HepG2 (cell line): ENCODE results near the gene SCIN. TPM values are rescaled to one million over a fixed set of nuclear protein-coding genes. Genes with fewer than 3 reads are reported as not detected.

Experiments used
- ATAC-seq: fragments of 200-7000 bp; cut with Tn5 transposase; 3 replicates; pipeline ENCODE4 v1.9.1; 2020; ENCODE audit warnings: mild to moderate bottlenecking, moderate library complexity
- Bru-seq: library from RNA; stranded (reverse); fragments of 400-500 nt; gene quantifications from one replicate; lab custom pipeline; 2021; lab: Mats Ljungman, UMichigan
- BruChase-seq, 2 experiments: library from RNA; stranded (reverse); fragments of 400-500 nt; gene quantifications; one replicate each; lab custom pipeline; 2021; lab: Mats Ljungman, UMichigan
- BruUV-seq: library from RNA; stranded (reverse); fragments of 400-500 nt; replicated peaks from 2 replicates; lab custom pipeline; 2021; lab: Mats Ljungman, UMichigan
- CTCF ChIA-PET: fragments of 300-600 bp; formaldehyde crosslinking; extraction: SDS; loops from one replicate; lab custom pipeline; 2021; ENCODE audit warnings: low total read pairs, inconsistent platforms, low intra/inter-chr PET ratio; lab: Yijun Ruan, JAX
- POLR2A ChIA-PET: fragments of 350-600 bp; sonication (Branson Sonifier 250); formaldehyde crosslinking; loops from one replicate; lab custom pipeline; 2020; ENCODE audit warnings: antibody characterized with exemption, inconsistent platforms; lab: Yijun Ruan, JAX
- DNase-seq: peaks from one replicate; pipeline ENCODE4 v3.0.0-alpha.2; 2015; ENCODE audit warnings: low spot score
- FAIRE-seq: peaks from 3 replicates; lab custom pipeline; 2011; peaks lifted over from hg19 to GRCh38; lab: Jason Lieb, UNC
- H2AFZ ChIP-seq: one replicate; pipeline ENCODE4 v1.6.1; 2011; ENCODE audit warnings: low read length, inconsistent platforms
- H3K27ac ChIP-seq: fragments of 300-600 bp; 3 replicates; pipeline ENCODE4 v1.8.0; 2011; ENCODE audit warnings: mixed run types, mild to moderate bottlenecking, mixed read lengths, low read length, inconsistent platforms; ENCODE audit not compliant: insufficient read depth; ENCODE audit errors: extremely low read length
- H3K27me3 ChIP-seq, 2 experiments: fragments of 200-600 bp in 1 of 2; 2 replicates in 1 of 2; 3 replicates in 1 of 2; pipeline versions ENCODE4 v1.6.0 to v1.8.0; 2011; ENCODE audit warnings: low read length in 2 of 2, mild to moderate bottlenecking in 2 of 2, moderate library complexity in 2 of 2, inconsistent platforms in 1 of 2; ENCODE audit not compliant: insufficient read depth in 2 of 2, control insufficient read depth in 1 of 2
- H3K36me3 ChIP-seq, 2 experiments: fragments of 200-600 bp in 1 of 2; replicated peaks in 1 of 2; 2 replicates in 1 of 2; 3 replicates in 1 of 2; pipeline versions ENCODE4 v1.5.1 to v1.8.0; 2011; ENCODE audit warnings: low read length in 2 of 2, inconsistent platforms in 1 of 2; ENCODE audit not compliant: insufficient read depth in 2 of 2, control insufficient read depth in 1 of 2
- H3K4me1 ChIP-seq: 2 replicates; pipeline ENCODE4 v1.5.1; 2012; ENCODE audit warnings: low read length, inconsistent platforms; ENCODE audit not compliant: insufficient read depth
- H3K4me2 ChIP-seq: 2 replicates; pipeline ENCODE4 v1.6.0; 2011; ENCODE audit warnings: low read depth, low read length, inconsistent platforms
- H3K4me3 ChIP-seq, 3 experiments: fragments of 200-600 bp in 1 of 3; sonication (generic), shearing (Covaris generic) in 1 of 3; replicated peaks in 1 of 3; 2 replicates each; pipeline ENCODE4 v1.5.1; 2011 to 2016; ENCODE audit warnings: low read length in 3 of 3, inconsistent platforms in 2 of 3, low read depth in 2 of 3, mild to moderate bottlenecking in 2 of 3, control low read depth in 1 of 3, mixed read lengths in 1 of 3; ENCODE audit not compliant: insufficient read depth in 1 of 3
- H3K79me2 ChIP-seq: one replicate; pipeline ENCODE4 v1.6.1; 2011; ENCODE audit warnings: low read length, inconsistent platforms; ENCODE audit not compliant: insufficient read depth
- H3K9ac ChIP-seq: 2 replicates; pipeline ENCODE4 v1.6.0; 2011; ENCODE audit warnings: mild to moderate bottlenecking, low read depth, low read length, inconsistent platforms; ENCODE audit not compliant: insufficient read depth
- H3K9me3 ChIP-seq: 2 replicates; pipeline ENCODE4 v1.5.1; 2012; ENCODE audit warnings: mild to moderate bottlenecking, low read length
- H4K20me1 ChIP-seq: 2 replicates; pipeline ENCODE4 v1.6.0; 2011; ENCODE audit warnings: inconsistent platforms, mild to moderate bottlenecking, low read length, moderate library complexity; ENCODE audit not compliant: insufficient read depth
- ZBTB20 ChIP-seq: sonication (generic); formaldehyde crosslinking; IDR thresholded peaks from 2 replicates; pipeline ENCODE4 v1.8.1; 2023; ENCODE audit warnings: missing genetic modification reagents, low read depth, mild to moderate bottlenecking, borderline replicate concordance
- WGBS: methylation state at CpG from one replicate; pipeline ENCODE4 v1.1.6; 2017; ENCODE audit warnings: low lambda C conversion rate; 5-methylcytosine and 5-hydroxymethylcytosine counted together
- in situ Hi-C: cut with HindIII; loops from 2 replicates; pipeline ENCODE4 v1.10.0; 2017; ENCODE audit warnings: low pct_unique_long_range_greater_than_20kb; ENCODE audit not compliant: extremely low pct_ligation_motif_present
- intact Hi-C: fragments of 100-400 bp; cut with micrococcal nuclease; formaldehyde crosslinking; loops from one replicate; pipeline ENCODE4 v1.10.0; 2022; ENCODE audit not compliant: unreplicated experiment
- long read RNA-seq, 2 experiments: library from RNA in 1 of 2; library from polyadenylated mRNA in 1 of 2; stranded (forward) in 1 of 2; unstranded in 1 of 2; transcript quantifications; one replicate each; pipeline ENCODE4 v2.0.0, GENCODE V29; 2019 to 2022
- polyA minus RNA-seq, 3 experiments: library from RNA; depleted of rRNA, polyadenylated mRNA; stranded (reverse); fragments of >200 nt; gene quantifications; 2 replicates each; pipeline ENCODE4 v1.2.3, GENCODE V29; 2011; ENCODE audit warnings: low replicate concordance in 1 of 3
- polyA plus RNA-seq, 8 experiments: library from polyadenylated mRNA; depleted of rRNA in 3 of 8; stranded (reverse) in 7 of 8; unstranded in 1 of 8; fragments of >200 nt; fragmentation: Illumina TruSeq in 4 of 8; extraction: Trizol in 4 of 8; gene quantifications; 2 replicates each; pipeline versions ENCODE4 v1.2.1 to v1.2.3, GENCODE V29; 2011 to 2016; ENCODE audit warnings: low read depth in 4 of 8, missing spikeins in 1 of 8, mixed read lengths in 1 of 8; ENCODE audit not compliant: insufficient read depth in 1 of 8
- total RNA-seq, 5 experiments: library from RNA; depleted of rRNA; stranded (reverse); fragments of >200 nt; fragmentation: Illumina TruSeq; extraction: Trizol; gene quantifications; 2 replicates each; pipeline ENCODE4 v1.2.3, GENCODE V29; 2016; ENCODE audit warnings: low read depth in 1 of 5

The SCIN gene
- total RNA-seq (2016; rRNA removed; fragmentation: Illumina TruSeq; extraction: Trizol) (not detected in 2 replicates), polyA plus RNA-seq (2011; rRNA removed) (not detected in 2 replicates), polyA minus RNA-seq (2011; rRNA and poly(A)+ RNA removed; ENCODE audit: low replicate concordance) (0.05 TPM in 1 of 2 replicates, not detected in the other), Bru-seq, nascent RNA (percentile 10 among the genes with signal in this experiment), BruChase-seq, experiment 1, labeled RNA remaining after a 6-hour chase (percentile 11 among the genes with signal in this experiment), BruChase-seq, experiment 2, labeled RNA remaining after a 2-hour chase (percentile 8 among the genes with signal in this experiment)
- not detected in 2 replicates for total RNA-seq (2016; cell fraction: cytosol; rRNA removed; fragmentation: Illumina TruSeq; extraction: Trizol; ENCODE audit: low read depth)
- total RNA-seq (2016; cell fraction: insoluble cytoplasmic fraction; rRNA removed; fragmentation: Illumina TruSeq; extraction: Trizol) = not detected in 2 replicates
- total RNA-seq (2016; cell fraction: membrane; rRNA removed; fragmentation: Illumina TruSeq; extraction: Trizol) = not detected in 2 replicates
- not detected in 2 replicates for total RNA-seq (2016; cell fraction: nucleus; rRNA removed; fragmentation: Illumina TruSeq; extraction: Trizol)
- polyA plus RNA-seq (2011; cell fraction: cytosol; rRNA removed) = not detected in 2 replicates
- polyA plus RNA-seq (2011; cell fraction: nucleus; rRNA removed) = not detected in 2 replicates
- not detected in 2 replicates for polyA plus RNA-seq (2012)
- not detected in 2 replicates for polyA plus RNA-seq (2016; cell fraction: cytosol; fragmentation: Illumina TruSeq; extraction: Trizol; ENCODE audit: low read depth)
- not detected in 2 replicates for polyA plus RNA-seq (2016; cell fraction: insoluble cytoplasmic fraction; fragmentation: Illumina TruSeq; extraction: Trizol; ENCODE audit: low read depth)
- not detected in 2 replicates for polyA plus RNA-seq (2016; cell fraction: membrane; fragmentation: Illumina TruSeq; extraction: Trizol; ENCODE audit: low read depth)
- not detected in 2 replicates for polyA plus RNA-seq (2016; cell fraction: nucleus; fragmentation: Illumina TruSeq; extraction: Trizol; ENCODE audit: insufficient read depth, low read depth)
- polyA minus RNA-seq (2011; cell fraction: cytosol; rRNA and poly(A)+ RNA removed) = not detected in 2 replicates
- polyA minus RNA-seq (2011; cell fraction: nucleus; rRNA and poly(A)+ RNA removed) = 0.26 TPM in 1 of 2 replicates, not detected in the other
- long read RNA-seq, experiment 1 = 0 reads
- long read RNA-seq, experiment 2 = 0 reads

- ATAC-seq (no peak), DNase-seq (no peak), FAIRE-seq (no peak)
- 29% methylated on average over 33 of the region's 74 CpGs for WGBS
- Histone ChIP-seq H2AFZ (no peak within 1 kb of the TSS), H3K4me2 (no peak within 1 kb of the TSS), H3K9ac (no peak within 1 kb of the TSS), H3K79me2 (no peaks in the 10 kb centered on the region), H3K36me3 (no peaks in the 10 kb centered on the region), H3K9me3 (no peaks in the 10 kb centered on the region), H3K27ac (no peak within 1 kb of the TSS), H3K4me1 (no peaks in the 10 kb centered on the region), H4K20me1 (no peaks in the 10 kb centered on the region), H3K27me3 (peaks cover 1 to 20% of the 10 kb centered on the region in 2 experiments; a peak in 2 of 5 replicates), H3K4me3 (no peak within 1 kb of the TSS)
- no TSS peak for BruUV-seq
- TF ChIP-seq ZBTB20 (CRISPR knock-in tag) = no peak
- in situ Hi-C loops = no loop called here
- CTCF ChIA-PET = no interaction called here
- POLR2A ChIA-PET = no interaction called here
- intact Hi-C loops = no loop called here
These were observed at the start of gene SCIN for GRCh38 chr7:12570534-12571461. SCIN (plus strand) TSS chr7:12570720; CDS start chr7:12570787, 67 bp downstream.
